GM10847 (cell line): ENCODE data around the gene DRICH1.

Source experiments
- POLR2A ChIP-seq: IDR thresholded peaks from 2 replicates; pipeline ENCODE4 v1.6.1; 2011; ENCODE audit not compliant: insufficient read length; ENCODE audit errors: extremely low read depth

DRICH1 gene

DNA sequence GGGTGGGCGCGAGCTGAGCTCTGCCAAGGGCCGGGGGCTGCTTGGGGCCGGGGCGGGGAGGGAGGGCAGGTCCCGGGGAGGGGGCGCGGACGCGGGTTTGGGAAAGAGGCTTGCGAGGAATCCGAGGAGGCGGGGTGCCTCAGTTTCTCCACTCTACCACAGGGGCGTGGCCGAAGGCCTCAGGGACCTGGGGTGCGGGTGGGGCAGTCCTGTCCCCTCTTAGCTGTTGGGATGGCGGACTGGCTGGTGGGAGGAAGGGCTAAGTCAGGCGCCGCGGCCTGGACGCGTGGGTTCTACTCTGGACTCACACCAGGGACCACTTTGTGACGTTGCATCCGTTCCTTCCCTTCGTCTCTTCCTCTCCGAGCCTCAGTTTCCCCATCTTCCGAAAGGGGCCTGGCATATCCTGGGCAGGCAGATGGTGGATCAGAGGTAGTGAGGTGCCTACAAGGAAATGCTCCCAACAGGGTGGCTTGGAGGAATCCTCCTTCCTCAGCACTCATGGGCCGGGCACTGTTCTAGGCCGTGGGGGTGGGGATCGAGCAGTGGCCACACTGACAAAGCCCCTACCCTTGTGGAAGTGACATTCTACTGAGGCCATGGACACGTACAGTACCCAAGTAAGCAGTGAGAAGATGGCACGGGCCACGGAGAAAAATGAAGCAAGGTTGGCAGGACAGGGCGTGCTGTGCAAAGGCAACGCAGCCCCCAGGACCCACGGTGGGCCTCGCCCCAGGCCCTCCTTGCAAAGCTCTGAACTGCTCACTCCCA lies 65.2 kb downstream of the DRICH1 start:
- no peak for TF ChIP-seq POLR2A

DNA sequence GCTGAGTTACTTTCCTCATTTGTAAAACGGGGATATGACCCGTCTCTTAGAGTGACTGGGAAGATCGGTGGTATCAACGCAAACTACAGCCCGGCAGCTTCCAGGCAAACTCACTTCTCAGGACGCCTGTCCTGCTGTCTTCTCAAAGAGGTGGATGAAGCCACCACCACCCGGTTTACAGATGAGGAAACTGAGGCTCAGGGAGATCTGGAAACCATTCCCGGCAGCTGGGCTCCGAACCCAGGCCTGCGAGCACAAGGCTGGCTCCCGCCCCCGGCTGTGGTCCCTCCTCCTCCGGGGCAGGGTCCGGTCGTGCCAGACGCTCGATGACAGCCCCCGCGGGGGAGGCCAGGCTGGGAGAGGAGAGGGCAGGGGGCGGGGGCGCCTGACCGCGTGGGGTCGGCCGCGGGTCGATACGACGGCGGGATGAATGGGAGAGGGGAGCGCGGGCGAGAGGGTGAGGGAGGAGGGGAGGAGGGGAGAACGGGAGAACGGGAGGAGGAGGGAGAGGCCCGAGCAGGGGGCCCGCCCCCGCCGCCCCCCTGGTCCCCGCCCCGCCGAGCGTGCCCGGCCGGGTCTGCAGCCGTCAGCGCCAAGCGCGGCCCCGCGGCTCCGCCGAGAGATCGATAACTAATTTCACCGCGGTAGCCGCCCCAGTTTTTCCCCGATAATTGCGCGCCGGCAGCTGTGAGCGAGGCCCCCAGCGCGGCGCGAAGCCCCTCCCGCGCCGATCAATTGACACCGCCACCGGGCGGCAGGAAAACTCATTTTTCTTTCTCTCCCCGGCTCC lies 66.0 kb downstream of the DRICH1 start:
- TF ChIP-seq POLR2A, result no peak

GRCh38 chr22:23565305-23565914 lies 66.7 kb downstream of the DRICH1 start:
- no peak for TF ChIP-seq POLR2A

DNA sequence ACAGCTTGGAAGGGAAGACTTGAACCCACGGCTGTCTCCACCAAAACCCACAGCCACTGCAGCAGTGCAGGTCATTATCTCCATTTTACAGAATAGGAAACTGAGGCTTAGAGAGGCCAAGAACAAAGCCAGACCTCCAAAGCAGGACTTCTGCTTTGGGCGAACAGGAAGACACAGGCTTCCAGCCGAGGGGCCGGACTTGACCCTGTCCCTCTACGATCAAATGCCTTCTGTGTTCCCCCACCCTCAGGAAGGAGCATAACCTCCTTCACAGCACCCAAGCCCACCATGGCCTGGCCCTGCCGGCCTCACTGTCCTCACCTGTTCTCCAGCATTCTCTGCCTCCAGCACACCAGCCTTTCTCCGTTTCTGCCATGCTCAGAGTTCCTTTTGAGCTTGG lies 67.8 kb downstream of the DRICH1 start:
- no peak for TF ChIP-seq POLR2A

DNA sequence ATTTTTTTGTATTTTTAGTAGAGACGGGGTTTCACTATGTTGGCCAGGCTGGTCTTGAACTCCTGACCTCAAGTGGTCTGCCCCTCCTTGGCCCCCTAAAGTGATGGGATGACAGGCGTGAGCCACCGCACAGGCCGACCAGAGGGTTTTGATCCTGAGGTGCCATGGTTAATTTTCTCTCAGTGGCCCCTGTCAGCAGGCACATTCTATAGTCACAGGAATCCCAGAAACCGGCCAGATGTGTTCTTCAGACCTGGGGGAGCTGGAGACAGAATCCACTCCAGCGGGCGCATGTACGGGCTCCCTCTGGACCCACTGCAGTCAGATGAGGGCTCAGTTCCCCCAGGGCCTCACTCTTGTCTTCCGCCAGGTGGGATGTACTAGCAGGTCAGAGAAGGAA lies 69.0 kb downstream of the DRICH1 start:
- no peak for TF ChIP-seq POLR2A

DNA sequence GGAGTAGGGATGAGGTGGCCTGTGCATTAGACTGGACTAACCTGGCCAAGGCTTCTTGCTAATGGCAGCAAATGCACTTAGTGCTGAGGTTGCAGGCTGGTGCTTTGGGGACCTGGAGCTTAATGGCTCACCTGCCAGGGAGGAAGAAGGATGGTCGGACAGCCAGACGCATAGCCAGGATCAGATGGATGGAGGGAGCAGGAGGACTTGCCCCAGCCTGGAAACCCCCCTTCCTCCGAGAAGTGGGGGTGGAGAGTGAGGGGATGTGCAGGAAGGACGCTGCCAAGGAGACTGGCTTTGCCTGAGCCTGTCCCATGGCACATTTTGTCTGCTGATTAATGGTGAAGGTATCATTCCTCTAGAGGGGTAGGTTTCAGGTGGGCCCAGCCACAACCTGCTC lies 69.9 kb downstream of the DRICH1 start:
- TF ChIP-seq POLR2A, result no peak
